Glomerular endothelial cell (primary cell): ENCODE data around the gene SLC27A5. TPM values are rescaled to one million over a fixed set of nuclear protein-coding genes. Genes with fewer than 3 reads are reported as not detected.
"Not testable (repeated sequence)": the region's sequence is repeated elsewhere in the genome, so short reads cannot be mapped to it uniquely, and the experiment has no call there.

Source experiments
- DNase-seq: peaks from one replicate; pipeline ENCODE4 v3.0.0-alpha.2; 2011; ENCODE audit warnings: low read depth, low spot score; ENCODE audit errors: extremely low read depth
- total RNA-seq: library from RNA; depleted of rRNA; stranded (reverse); fragments of >200 nt; gene quantifications from 2 replicates; pipeline ENCODE4 v1.2.3, GENCODE V29; 2015

The SLC27A5 gene
- total RNA-seq, 1 donor from 2014 or later: 8.7 TPM

DNA sequence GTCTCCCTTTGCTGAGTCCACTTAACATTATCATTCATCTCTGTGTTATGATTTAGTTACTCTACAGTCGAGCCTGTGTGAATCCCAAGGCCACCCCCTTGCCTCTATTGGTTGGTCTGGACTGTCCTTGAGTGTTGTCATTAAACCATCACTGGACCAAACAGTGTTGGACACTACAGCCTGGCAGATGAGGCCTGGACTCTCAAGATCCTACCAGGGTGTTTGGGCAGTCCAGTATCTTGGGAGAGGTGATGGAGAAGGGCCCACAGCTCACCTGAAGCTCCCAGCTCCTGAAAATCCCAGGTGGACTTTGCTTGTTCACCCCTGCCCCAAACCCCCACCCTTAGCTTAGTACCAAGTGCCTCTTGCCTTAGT, 39.3 kb upstream of the SLC27A5 start:
- no peak for DNase-seq

DNA sequence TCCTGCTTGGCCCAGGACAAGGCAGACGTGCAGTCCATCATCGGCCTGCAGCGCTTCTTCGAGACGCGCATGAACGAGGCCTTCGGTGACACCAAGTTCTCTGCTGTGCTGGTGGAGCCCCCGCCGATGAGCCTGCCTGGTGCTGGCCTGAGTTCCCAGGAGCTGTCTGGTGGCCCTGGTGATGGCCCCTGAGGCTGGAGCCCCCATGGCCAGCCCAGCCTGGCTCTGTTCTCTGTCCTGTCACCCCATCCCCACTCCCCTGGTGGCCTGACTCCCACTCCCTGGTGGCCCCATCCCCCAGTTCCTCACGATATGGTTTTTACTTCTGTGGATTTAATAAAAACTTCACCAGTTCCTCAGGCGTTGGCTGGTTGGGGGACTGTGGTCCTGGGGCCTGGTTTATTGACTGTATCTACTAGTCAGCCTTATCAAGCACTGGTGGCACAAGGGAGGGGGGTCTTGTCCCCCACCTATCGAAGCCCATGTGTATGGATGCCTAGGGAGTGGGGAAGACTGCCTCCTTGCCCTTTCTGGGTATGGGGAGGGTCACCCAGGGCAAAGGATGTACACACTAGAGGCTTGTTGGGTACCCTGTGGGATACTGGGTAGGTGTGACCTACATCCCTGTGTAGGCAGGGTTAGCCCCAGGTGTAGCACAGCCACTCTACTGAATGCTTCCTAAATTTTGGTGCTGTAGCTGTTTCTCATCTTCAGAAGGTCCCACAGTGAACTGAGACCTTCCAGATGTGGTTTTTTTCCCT, 38.8 kb upstream of the SLC27A5 start:
- DNase-seq: no peak

DNA sequence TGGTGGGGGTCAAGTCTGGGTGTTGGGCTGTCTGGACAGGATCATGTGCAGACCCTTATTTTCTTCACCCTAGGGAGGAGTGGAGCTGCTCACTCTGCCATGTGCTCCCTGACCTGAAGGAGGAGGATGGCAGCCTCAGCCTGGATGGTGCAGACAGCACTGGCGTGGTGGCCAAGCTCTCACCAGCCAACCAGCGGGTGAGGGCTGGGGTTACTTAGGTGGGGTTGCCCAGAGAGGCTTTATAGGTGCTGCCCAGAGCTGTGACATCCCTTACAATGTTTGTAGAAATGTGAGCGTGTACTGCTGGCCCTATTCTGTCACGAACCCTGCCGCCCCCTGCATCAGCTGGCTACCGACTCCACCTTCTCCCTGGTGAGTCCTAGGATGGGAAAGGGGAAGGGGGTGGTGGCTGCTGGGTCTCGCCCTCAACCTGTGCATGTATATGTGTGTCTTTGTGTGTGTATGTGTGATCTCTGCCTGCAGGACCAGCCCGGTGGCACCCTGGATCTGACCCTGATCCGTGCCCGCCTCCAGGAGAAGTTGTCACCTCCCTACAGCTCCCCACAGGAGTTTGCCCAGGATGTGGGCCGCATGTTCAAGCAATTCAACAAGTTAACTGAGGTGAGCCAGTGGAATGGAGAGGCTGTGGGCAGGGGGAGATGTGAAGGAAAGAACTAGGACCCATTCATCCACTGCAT, 38.0 kb upstream of the SLC27A5 start:
- DNase-seq: no peak

DNA sequence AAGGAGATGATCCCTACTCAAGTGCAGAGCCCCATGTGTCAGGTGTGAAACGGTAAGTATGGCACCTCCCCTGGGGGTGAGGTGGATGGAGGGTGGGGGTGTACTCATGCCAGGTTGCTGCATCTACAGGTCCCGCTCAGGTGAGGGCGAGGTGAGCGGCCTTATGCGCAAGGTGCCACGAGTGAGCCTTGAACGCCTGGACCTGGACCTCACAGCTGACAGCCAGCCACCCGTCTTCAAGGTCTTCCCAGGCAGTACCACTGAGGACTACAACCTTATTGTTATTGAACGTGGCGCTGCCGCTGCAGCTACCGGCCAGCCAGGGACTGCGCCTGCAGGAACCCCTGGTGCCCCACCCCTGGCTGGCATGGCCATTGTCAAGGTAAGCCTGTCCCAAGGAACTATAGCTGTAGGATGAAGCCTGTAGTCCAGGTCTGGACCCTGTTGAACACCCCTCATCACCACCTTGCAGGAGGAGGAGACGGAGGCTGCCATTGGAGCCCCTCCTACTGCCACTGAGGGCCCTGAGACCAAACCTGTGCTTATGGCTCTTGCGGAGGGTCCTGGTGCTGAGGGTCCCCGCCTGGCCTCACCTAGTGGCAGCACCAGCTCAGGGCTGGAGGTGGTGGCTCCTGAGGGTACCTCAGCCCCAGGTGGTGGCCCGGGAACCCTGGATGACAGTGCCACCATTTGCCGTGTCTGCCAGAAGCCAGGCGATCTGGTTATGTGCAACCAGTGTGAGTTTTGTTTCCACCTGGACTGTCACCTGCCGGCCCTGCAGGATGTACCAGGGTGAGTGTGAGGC, 37.3 kb upstream of the SLC27A5 start:
- no peak for DNase-seq

DNA sequence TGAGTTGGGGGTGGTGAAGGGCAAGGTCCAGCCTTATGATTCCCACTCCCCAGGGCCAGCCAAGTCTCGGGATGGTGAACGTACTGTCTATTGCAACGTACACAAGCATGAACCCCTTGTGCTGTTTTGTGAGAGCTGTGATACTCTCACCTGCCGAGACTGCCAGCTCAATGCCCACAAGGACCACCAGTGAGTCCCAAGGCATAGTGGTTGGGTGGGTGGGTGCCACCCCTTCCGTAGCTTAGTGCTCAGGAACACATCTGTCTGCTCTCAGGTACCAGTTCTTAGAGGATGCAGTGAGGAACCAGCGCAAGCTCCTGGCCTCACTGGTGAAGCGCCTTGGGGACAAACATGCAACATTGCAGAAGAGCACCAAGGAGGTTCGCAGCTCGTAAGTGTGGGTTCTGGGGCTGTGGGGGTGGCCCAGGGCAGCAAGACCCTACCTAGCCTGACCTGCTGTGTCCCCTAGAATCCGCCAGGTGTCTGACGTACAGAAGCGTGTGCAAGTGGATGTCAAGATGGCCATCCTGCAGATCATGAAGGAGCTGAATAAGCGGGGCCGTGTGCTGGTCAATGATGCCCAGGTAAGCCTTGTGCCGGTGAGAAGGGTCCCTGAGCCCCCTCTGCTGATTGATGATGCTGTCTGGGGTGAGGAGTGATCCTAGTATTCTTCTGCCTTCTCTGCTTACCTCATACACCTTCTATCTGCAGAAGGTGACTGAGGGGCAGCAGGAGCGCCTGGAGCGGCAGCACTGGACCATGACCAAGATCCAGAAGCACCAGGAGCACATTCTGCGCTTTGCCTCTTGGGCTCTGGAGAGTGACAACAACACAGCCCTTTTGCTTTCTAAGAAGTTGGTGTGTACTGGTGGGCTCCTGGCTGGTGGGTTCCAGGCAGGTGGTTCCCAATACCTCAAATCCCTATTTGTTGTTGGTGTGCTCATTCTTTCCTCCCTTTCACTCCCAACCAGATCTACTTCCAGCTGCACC, 35.8 kb upstream of the SLC27A5 start:
- no peak for DNase-seq

DNA sequence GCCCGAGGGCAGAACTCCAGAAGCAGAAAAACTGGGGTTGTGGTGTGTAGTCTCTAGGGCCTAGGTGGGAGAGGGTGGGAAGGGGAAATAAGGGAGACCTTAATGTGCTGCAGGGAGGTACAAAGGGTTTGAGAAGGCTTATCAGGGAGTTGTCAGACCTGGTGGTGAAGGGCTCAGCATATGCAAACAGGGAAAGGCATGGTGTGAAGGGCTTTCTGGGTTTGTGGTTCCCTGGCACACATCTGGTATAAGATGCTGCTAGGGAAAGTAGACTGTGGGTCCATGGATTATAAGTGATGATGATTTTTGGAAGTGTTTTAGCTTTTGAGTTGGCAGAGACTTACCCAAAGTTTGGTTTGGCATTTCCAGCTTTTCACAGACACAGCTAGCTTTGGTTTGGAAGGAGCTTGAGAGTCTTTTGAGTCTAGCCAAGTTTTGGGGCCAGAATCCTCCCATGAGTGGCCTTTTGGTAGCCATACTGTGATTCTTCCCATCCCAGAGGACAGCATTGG, 34.3 kb upstream of the SLC27A5 start:
- no peak for DNase-seq

DNA sequence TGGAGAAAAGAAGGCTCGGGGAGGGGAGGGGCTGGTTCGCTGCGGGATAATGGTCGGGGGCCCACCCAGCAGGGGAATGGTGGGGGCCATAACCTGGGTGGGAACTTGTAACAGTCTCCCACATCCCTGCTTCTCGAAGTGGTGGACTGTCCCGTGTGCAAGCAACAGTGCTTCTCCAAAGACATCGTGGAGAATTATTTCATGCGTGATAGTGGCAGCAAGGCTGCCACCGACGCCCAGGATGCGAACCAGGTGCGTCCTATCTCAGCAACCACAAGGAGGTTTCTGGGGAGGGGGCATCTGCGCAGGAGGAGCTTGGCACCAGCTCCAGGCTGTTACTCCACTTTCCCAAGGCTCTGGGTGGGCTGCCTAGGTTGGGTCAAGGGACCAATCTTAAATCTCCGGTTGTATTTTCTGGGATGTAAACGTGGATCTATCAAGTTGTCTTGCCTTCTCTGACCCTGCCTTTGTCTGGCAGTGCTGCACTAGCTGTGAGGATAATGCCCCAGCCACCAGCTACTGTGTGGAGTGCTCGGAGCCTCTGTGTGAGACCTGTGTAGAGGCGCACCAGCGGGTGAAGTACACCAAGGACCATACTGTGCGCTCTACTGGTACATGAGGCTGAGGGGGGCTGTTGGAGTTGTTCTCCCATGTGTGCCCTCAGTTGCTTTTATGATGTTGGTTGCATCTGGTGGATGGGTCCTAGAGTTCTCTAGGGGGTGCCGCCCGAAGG, 33.7 kb upstream of the SLC27A5 start:
- DNase-seq: no peak

DNA sequence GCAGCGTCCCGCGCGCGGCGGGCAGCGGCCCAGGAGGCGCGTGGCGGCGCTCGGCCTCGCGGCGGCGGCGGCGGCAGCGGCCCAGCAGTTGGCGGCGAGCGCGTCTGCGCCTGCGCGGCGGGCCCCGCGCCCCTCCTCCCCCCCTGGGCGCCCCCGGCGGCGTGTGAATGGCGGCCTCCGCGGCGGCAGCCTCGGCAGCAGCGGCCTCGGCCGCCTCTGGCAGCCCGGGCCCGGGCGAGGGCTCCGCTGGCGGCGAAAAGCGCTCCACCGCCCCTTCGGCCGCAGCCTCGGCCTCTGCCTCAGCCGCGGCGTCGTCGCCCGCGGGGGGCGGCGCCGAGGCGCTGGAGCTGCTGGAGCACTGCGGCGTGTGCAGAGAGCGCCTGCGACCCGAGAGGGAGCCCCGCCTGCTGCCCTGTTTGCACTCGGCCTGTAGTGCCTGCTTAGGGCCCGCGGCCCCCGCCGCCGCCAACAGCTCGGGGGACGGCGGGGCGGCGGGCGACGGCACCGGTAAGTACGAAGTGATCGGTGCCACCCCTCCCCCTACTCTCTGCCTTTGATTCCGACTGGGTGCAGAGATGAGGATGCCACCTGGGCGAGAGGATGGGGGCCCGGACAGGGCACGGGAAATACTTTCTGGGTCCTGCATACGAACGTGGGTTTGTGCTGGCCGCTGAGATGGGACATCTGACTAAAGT, 32.9 kb upstream of the SLC27A5 start:
- no peak for DNase-seq

DNA sequence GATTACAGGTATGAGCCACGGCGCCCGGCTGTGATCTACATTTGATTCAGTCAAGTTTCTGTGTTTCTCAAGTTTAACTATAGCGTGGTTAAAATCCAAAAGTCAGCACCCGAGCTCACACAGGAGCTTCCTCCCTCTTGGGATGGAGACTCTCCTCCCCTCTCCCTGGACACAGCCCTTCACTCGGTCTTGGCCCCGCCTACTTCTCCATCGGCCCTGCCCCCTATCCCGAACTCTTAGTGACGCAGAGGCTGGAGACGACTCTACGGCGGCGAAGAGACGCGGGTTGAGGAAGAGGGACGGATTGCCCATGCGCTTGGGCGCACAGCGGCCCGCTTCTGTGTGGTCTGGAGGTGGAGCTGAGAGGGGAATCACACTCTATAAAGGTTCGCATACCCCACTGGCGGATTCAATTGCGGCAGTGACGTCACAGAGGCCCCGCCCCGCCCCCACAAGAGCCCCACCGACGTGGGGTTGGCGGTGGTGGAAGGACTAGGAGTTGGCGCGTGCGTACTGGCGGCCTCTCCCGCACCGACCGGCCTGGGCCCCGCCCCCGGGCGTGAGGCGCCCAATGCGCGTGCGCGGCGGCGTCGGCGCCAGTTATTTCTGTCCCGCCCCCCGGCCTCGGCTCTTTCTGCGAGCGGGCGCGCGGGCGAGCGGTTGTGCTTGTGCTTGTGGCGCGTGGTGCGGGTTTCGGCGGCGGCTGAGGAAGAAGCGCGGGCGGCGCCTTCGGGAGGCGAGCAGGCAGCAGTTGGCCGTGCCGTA, 32.2 kb upstream of the SLC27A5 start, which contains the start of gene TRIM28:
Gene TRIM28 (plus strand): TSS at position 239 of the 765 bp plus-strand sequence. CDS start 694 bp downstream, outside the sequence.
- DNase-seq: peak; percentile 88

DNA sequence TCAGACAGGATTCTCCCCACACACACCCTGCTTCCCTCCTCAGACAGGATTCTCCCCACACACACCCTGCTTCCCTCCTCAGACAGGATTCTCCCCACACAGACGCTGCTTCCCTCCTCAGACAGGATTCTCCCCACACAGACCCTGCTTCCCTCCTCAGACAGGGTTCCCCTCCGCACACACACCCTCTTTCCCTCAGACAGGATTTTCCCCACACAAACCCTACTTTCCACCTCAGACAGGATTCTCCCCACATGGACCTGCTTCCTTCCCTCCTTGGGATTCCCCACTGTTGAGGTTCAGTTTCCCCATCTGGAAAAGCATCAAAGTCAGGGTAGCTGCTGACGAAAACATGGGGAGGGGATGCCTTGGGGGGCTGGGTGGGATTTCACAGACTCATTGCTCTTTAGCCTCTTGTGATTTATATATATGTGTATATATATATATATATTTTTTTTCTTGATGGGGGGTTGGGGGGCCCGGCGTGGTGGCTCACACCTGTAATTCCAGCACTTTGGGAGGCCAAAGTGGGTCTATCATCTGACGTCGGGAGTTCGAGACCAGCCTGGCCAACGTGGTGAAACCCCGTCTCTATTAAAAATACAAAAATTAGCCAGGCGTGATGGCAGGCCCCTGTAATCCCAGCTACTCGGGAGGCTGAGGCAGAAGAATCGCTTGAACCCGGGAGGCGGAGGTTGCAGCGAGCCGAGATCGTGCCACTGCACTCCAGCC, 31.0 kb upstream of the SLC27A5 start:
- DNase-seq: not testable (repeated sequence)

DNA sequence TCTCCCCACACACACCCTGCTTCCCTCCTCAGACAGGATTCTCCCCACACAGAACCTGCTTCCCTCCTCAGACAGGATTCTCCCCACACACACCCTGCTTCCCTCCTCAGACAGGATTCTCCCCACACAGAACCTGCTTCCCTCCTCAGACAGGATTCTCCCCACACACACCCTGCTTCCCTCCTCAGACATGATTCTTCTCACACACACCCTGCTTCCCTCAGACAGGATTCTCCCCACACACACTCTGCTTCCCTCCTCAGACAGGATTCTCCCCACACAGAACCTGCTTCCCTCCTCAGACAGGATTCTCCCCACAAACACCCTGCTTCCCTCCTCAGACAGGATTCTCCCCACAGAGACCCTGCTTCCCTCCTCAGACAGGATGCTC, 27.4 kb upstream of the SLC27A5 start:
- DNase-seq: not testable (repeated sequence)

DNA sequence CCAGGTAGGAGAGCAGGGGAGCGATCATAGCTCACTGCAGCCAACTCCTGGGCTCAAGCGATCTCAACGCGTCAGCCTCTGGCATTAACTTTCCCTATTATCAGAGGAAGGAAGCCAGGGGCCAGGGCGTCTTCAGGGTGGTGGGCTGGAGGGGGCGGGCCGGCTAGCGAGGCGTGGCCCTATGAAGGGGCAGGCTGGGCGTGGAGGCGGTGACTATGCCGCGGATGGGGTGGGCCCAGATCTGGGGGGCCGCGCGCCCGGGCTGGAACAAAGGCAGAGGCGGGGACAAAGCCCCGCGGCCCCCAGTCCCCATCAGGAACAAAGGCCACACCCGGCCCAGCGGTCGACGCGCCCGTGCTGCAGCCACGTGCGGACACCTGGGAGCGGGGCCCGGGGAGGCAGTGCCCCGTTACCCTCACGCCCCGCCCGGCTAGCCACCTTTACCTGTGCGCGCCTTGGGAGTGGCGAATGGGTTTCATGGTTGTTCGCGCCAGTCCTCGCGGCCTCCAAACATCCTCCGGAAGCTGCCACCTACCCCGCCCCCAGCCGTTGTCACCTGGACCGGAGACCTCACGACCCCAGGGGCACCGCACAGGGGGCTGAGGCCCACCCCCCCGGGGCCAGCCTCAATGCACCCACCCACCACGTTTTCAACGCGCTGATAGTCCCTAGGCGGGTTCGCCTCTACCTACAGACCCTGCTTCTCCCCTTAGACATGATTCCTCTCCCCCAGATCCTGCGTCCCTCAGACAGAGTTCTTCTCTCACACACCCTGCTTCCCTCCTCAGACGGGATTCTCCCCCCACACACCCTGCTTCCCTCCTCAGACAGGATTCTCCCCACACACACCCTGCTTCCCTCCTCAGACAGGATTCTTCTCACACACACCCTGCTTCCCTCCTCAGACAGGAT, 26.7 kb upstream of the SLC27A5 start:
- no peak for DNase-seq

DNA sequence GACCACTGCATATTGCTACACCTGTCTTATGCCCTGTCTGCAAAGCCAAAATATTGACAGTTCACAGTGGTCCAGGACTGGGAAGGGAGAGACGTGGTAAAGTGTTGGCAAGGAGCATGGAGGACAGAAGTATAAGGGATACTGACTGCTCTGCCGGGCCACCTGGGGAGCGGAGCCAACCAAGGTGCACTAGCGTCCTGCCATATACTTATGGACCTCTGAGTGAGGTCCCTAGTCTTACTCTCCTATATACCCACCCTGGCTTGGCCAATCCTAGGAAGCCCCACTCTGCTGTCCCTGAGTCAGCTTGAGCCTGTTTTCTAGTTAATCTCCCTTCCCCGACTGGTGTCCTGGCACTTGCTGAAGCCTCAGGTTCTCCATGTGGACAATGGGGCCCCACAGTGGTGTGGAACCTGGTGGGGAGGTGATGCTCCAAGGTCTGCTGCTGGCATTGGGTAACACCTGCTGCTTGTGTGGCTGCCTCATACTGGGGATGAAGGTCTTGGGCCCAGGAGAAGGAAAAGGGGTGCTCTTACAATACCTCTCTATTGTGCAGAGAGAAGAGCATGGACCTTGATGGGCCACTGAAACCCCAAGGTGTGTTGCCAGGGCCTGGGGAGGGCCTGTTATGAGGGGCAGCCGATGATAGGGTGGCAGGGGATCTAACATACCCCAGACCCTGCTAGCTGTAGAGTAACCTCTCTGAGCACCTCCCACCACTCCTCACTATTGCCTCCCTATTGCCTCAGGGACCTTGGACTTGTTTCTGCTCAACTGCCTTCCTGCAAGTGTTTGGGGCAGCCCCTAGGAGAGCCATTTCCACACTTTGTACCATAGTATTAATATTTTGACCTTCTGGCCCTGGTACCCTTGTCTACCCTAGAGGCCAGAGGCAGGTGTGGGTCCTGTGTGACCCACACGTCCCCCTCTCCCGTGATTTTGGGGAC, 25.3 kb upstream of the SLC27A5 start:
- DNase-seq: no peak

DNA sequence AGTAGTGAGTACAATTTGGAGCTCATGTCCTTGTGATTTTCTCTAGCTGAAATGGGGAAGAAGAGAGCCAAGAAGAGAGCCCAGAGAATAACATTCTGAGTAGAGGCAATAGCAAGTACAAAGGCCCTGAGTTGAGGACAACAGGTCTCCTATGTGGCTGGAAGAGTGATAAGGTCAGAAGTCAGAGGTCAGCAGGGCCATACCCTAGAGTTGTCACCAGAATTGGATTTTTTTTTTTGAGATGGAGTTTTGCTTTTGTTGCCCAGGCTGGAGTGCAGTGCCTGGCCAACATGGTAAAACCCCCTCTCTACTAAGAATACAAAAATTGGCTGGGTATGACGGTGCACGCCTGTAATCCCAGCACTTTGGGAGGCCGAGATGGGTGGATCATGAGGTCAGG, 24.1 kb upstream of the SLC27A5 start:
- DNase-seq: no peak
